Adrenal gland (tissue), 12 donors: ENCODE results near the gene ATPAF2. TPM values are rescaled to one million over a fixed set of nuclear protein-coding genes. Genes with fewer than 3 reads are reported as not detected.

ENCODE experiments used
- DNase-seq, 7 donors: peaks; one replicate each; pipeline ENCODE4 v3.0.0-alpha.2; 2019 to 2020
- H3K27ac ChIP-seq, 5 donors: fragments of 200-600 bp; sonication (generic) in 4 of 5; 1 replicate in 3 of 5; 2 replicates in 2 of 5; pipeline versions ENCODE4 v1.5.1 to v1.8.0; 2016 to 2020; ENCODE audit warnings: mild to moderate bottlenecking in 1 of 5
- H3K27me3 ChIP-seq: fragments of 200-600 bp; 2 replicates; pipeline ENCODE4 v1.8.0; 2021
- H3K36me3 ChIP-seq, 2 donors: fragments of 200-600 bp; replicated peaks in 1 of 2; 1 replicate in 1 of 2; 2 replicates in 1 of 2; pipeline versions ENCODE4 v1.5.1 to v1.8.0; 2018 to 2022
- H3K4me1 ChIP-seq, 2 donors: fragments of 200-600 bp; replicated peaks in 1 of 2; 1 replicate in 1 of 2; 2 replicates in 1 of 2; pipeline versions ENCODE4 v1.5.1 to v1.8.0; 2018 to 2021
- H3K4me3 ChIP-seq, 4 donors: fragments of 200-600 bp; sonication (generic) in 3 of 4; one replicate each; pipeline ENCODE4 v1.5.1; 2016 to 2018
- H3K9me3 ChIP-seq, 3 donors: fragments of 200-600 bp; sonication (generic) in 1 of 3; replicated peaks in 1 of 3; 1 replicate in 2 of 3; 2 replicates in 1 of 3; pipeline versions ENCODE4 v1.5.1 to v1.8.0; 2016 to 2021
- CTCF ChIP-seq, 6 experiments: fragments of 450-650 bp in 4 of 6; fragments of 200-600 bp in 2 of 6; sonication (generic) in 1 of 6; IDR thresholded peaks; 1 replicate in 5 of 6; 2 replicates in 1 of 6; pipeline versions ENCODE4 v1.5.1 to v1.8.0; 2016 to 2021; ENCODE audit warnings: antibody characterized with exemption in 6 of 6, mild to moderate bottlenecking in 2 of 6, moderate library complexity in 1 of 6
- POLR2A ChIP-seq, 2 donors: fragments of 450-650 bp; IDR thresholded peaks; one replicate each; pipeline ENCODE4 v1.6.1; 2017; ENCODE audit warnings: antibody characterized with exemption in 2 of 2, mild to moderate bottlenecking in 2 of 2, moderate library complexity in 1 of 2
- WGBS, 4 donors: extraction: QIAGEN DNeasy Blood & Tissue Kit in 2 of 4; methylation state at CpG; one replicate each; pipeline versions ENCODE4 v1.1.5 to v1.1.7; 2013 to 2017; 5-methylcytosine and 5-hydroxymethylcytosine counted together
- intact Hi-C, 2 donors: fragments of 100-400 bp; cut with DNase I; formaldehyde crosslinking; loops; one replicate each; pipeline versions ENCODE4 v1.14.1 to v1.15.0; 2022 to 2023
- polyA plus RNA-seq, 3 donors: library from polyadenylated mRNA; stranded (reverse); fragments of 200-250 nt in 2 of 3; fragments of 350-450 nt in 1 of 3; fragmentation: Illumina TruSeq in 1 of 3; extraction: RNeasy Lipid Tissue Mini Kit (QIAGEN cat#74804) in 1 of 3; gene quantifications; one replicate each; pipeline ENCODE4 v1.2.3, GENCODE V29; 2013 to 2014
- total RNA-seq, 9 donors: library from RNA; depleted of rRNA in 4 of 9; stranded (reverse); fragments of >200 nt in 4 of 9; fragments of 120-200 nt in 1 of 9; fragmentation: NEBNext Ultra II Directional in 1 of 9; extraction: Animal tissue kit (Norgen Biotek cat#: 25700) in 1 of 9; gene quantifications; one replicate each; pipeline versions ENCODE4 v1.1.0 to v1.2.4, GENCODE V29; 2013 to 2023
- donor health status: healthy with polysubstance abuse.
- donor health status: Bipolar disorder and iron deficiency.
- donor health status: DM: yes; HTN: yes; CAD: no.
- donor health status: DM: no; HTN: no; CAD: no.
- donor health status: DM: no; HTN: no; CAD: no.
- donor health status: DM: yes; HTN: yes; CAD: no.

The ATPAF2 gene
- total and polyA plus RNA-seq, 12 donors = 32.5 to 68.6 (median 45.4) TPM

- no peaks in the 10 kb centered on the region for H3K36me3 ChIP-seq
- H3K9me3 ChIP-seq = no peaks in the 10 kb centered on the region
- WGBS, 4 donors = 3 to 4% (median 3%) methylated on average over 13 of the region's 13 CpGs
- intact Hi-C loops = no loop called here
- H3K27me3 ChIP-seq = no peaks in the 10 kb centered on the region
- H3K4me1 ChIP-seq = peaks cover 15 to 34% of the 10 kb centered on the region in 2 donors
- peak overlapping the region in 2 of 4 donors; percentile 42 to 43 for H3K4me3 ChIP-seq
- no peak for DNase-seq
- TF ChIP-seq POLR2A (IDR thresholded peaks at IDR 0.05) (no peak), CTCF (IDR thresholded peaks at IDR 0.05) (no peak)
- H3K27ac ChIP-seq = peak overlapping the region in 2 of 5 donors; percentile 52 to 58
Observed at GRCh38 chr17:17972952-17973254, 66.1 kb downstream of the ATPAF2 start.

GRCh38 chr17:17972126-17972951 is 66.6 kb downstream of the ATPAF2 start, which contains the start of the genes DRC3 and TOM1L2:
Gene DRC3, plus strand, starts transcription at chr17:17972862. Its CDS starts 4,737 bp downstream, at chr17:17977599.
Gene TOM1L2, minus strand, starts transcription at chr17:17972400. Its CDS starts 87 bp downstream, at chr17:17972313.
- 0 to 1% (median 0%) methylated on average over 15 to 59 of the region's 59 CpGs for WGBS, 4 donors
- Histone ChIP-seq H3K4me3 (peak within 1 kb of the TSS; percentile 66 to 95 (median 70)), H3K27me3 (no peaks in the 10 kb centered on the region), H3K9me3 (no peaks in the 10 kb centered on the region), H3K27ac (peak within 1 kb of the TSS; percentile 67 to 95 (median 90)), H3K4me1 (peaks cover 15 to 35% of the 10 kb centered on the region in 2 donors), H3K36me3 (no peaks in the 10 kb centered on the region)
- DNase-seq = peak; percentile 100
- TF ChIP-seq POLR2A (IDR thresholded peaks at IDR 0.05) = peak; percentile 81 to 89
- TF ChIP-seq CTCF (IDR thresholded peaks at IDR 0.05) = peak in 4 of 6 experiments; percentile 5 to 34 (median 13)
- intact Hi-C loops = no loop called here

- intact Hi-C loops = no loop called here
- TF ChIP-seq POLR2A (IDR thresholded peaks at IDR 0.05) = no peak
- TF ChIP-seq CTCF (IDR thresholded peaks at IDR 0.05) = no peak
- no peaks in the 10 kb centered on the region for H3K27me3 ChIP-seq
- peak overlapping the region; percentile 67 to 95 (median 90) for H3K27ac ChIP-seq
- no peaks in the 10 kb centered on the region for H3K36me3 ChIP-seq
- peak overlapping the region; percentile 66 to 95 (median 70) for H3K4me3 ChIP-seq
- H3K9me3 ChIP-seq = no peaks in the 10 kb centered on the region
- DNase-seq = peak; percentile 63 to 79 (median 65)
- 1 to 2% (median 2%) methylated on average over 9 to 33 of the region's 33 CpGs for WGBS, 4 donors
- H3K4me1 ChIP-seq = peaks cover 15 to 40% of the 10 kb centered on the region in 2 donors
Observed at GRCh38 chr17:17971431-17972125, 67.4 kb downstream of the ATPAF2 start.
